IMR-90 (cell line): ENCODE data around the gene RABEP1. TPM values are rescaled to one million over a fixed set of nuclear protein-coding genes. Genes with fewer than 3 reads are reported as not detected.

Source experiments
- ATAC-seq: fragments of 200-7000 bp; cut with Tn5 transposase; 2 replicates; pipeline ENCODE4 v1.9.1; 2020; ENCODE audit warnings: low read depth, mild to moderate bottlenecking, moderate library complexity
- BruUV-seq: library from RNA; stranded (reverse); fragments of 400-500 nt; replicated peaks from 2 replicates; lab custom pipeline; 2021; lab: Mats Ljungman, UMichigan
- CTCF ChIA-PET: fragments of 300-600 bp; formaldehyde crosslinking; extraction: SDS; loops from one replicate; lab custom pipeline; 2021; ENCODE audit warnings: antibody characterized with exemption; lab: Yijun Ruan, JAX
- POLR2A ChIA-PET: fragments of 300-600 bp; sonication (Branson Sonifier 250); formaldehyde crosslinking; loops from one replicate; lab custom pipeline; 2022; ENCODE audit warnings: antibody characterized with exemption; ENCODE audit not compliant: unreplicated experiment; lab: Charles Lee
- DNase-seq: peaks from one replicate; pipeline ENCODE4 v3.0.0; 2013
- H2AFZ ChIP-seq: replicated peaks from 2 replicates; pipeline ENCODE3; 2013; ENCODE audit warnings: low read length, mild to moderate bottlenecking; ENCODE audit not compliant: poor library complexity
- H2AK5ac ChIP-seq: 2 replicates; pipeline ENCODE4 v1.6.1; 2013; ENCODE audit warnings: low read depth, low read length, inconsistent platforms
- H2AK9ac ChIP-seq: replicated peaks from 2 replicates; pipeline ENCODE3; 2013; ENCODE audit warnings: mild to moderate bottlenecking, low read depth, low read length, moderate library complexity; ENCODE audit not compliant: poor library complexity
- H2BK120ac ChIP-seq: 2 replicates; pipeline ENCODE4 v1.6.1; 2013; ENCODE audit warnings: low read depth, low read length, inconsistent platforms
- H2BK15ac ChIP-seq: 3 replicates; pipeline ENCODE4 v1.6.1; 2013; ENCODE audit warnings: low read depth, low read length, inconsistent platforms
- H2BK20ac ChIP-seq: 2 replicates; pipeline ENCODE4 v1.6.1; 2013; ENCODE audit warnings: low read depth, mild to moderate bottlenecking, inconsistent platforms, low read length, moderate library complexity
- H2BK5ac ChIP-seq: 2 replicates; pipeline ENCODE4 v1.6.1; 2013; ENCODE audit warnings: mild to moderate bottlenecking, low read depth, low read length, inconsistent platforms; ENCODE audit not compliant: poor library complexity, severe bottlenecking
- H3K14ac ChIP-seq: replicated peaks from 2 replicates; pipeline ENCODE4 v1.6.1; 2013; ENCODE audit warnings: low read depth, low read length, inconsistent platforms
- H3K18ac ChIP-seq: 2 replicates; pipeline ENCODE4 v1.6.1; 2013; ENCODE audit warnings: low read depth, low read length, control low read depth
- H3K23ac ChIP-seq: 2 replicates; pipeline ENCODE4 v1.6.1; 2013; ENCODE audit warnings: low read depth, low read length, inconsistent platforms
- H3K27ac ChIP-seq: 2 replicates; pipeline ENCODE4 v1.5.1; 2013; ENCODE audit warnings: mild to moderate bottlenecking, control low read depth, low read length; ENCODE audit not compliant: insufficient read depth
- H3K27me3 ChIP-seq: 2 replicates; pipeline ENCODE4 v1.6.1; 2013; ENCODE audit warnings: low read length; ENCODE audit not compliant: control insufficient read depth, insufficient read depth
- H3K36me3 ChIP-seq: 2 replicates; pipeline ENCODE4 v1.6.1; 2013; ENCODE audit warnings: low read length, mixed read lengths; ENCODE audit not compliant: control insufficient read depth, insufficient read depth
- H3K4ac ChIP-seq: 2 replicates; pipeline ENCODE4 v1.6.1; 2013; ENCODE audit warnings: low read depth, low read length, inconsistent platforms
- H3K4me1 ChIP-seq: 2 replicates; pipeline ENCODE4 v1.6.1; 2013; ENCODE audit warnings: low read length, mixed read lengths; ENCODE audit not compliant: control insufficient read depth, insufficient read depth
- H3K4me2 ChIP-seq: 2 replicates; pipeline ENCODE4 v1.6.1; 2013; ENCODE audit warnings: low read depth, mild to moderate bottlenecking, control low read depth, low read length, moderate library complexity
- H3K4me3 ChIP-seq: 2 replicates; pipeline ENCODE4 v1.5.1; 2013; ENCODE audit warnings: low read depth, mild to moderate bottlenecking, control low read depth, low read length, moderate library complexity; ENCODE audit not compliant: insufficient read depth
- H3K56ac ChIP-seq: 2 replicates; pipeline ENCODE4 v1.6.1; 2013; ENCODE audit warnings: low read length, inconsistent platforms; ENCODE audit not compliant: insufficient read depth; ENCODE audit errors: extremely low read depth
- H3K79me1 ChIP-seq, 2 experiments: 2 replicates each; pipeline ENCODE4 v1.6.1; 2013; ENCODE audit warnings: low read length in 2 of 2, inconsistent platforms in 1 of 2, low read depth in 1 of 2
- H3K9ac ChIP-seq: 2 replicates; pipeline ENCODE4 v1.6.1; 2013; ENCODE audit warnings: low read depth, low read length, control low read depth
- H3K9me1 ChIP-seq: 2 replicates; pipeline ENCODE4 v1.6.1; 2013; ENCODE audit warnings: low read length, inconsistent platforms; ENCODE audit not compliant: insufficient read depth
- H3K9me3 ChIP-seq: 2 replicates; pipeline ENCODE4 v1.6.1; 2013; ENCODE audit warnings: low read length; ENCODE audit not compliant: control insufficient read depth, insufficient read depth
- H4K20me1 ChIP-seq: 2 replicates; pipeline ENCODE4 v1.6.1; 2013; ENCODE audit warnings: low read length, inconsistent platforms; ENCODE audit not compliant: insufficient read depth
- H4K5ac ChIP-seq: 2 replicates; pipeline ENCODE4 v1.6.1; 2013; ENCODE audit warnings: mild to moderate bottlenecking, low read depth, low read length, control low read depth
- H4K8ac ChIP-seq, 2 experiments: 2 replicates each; pipeline ENCODE4 v1.6.1; 2013; ENCODE audit warnings: low read depth in 2 of 2, low read length in 2 of 2, control low read depth in 1 of 2, inconsistent platforms in 1 of 2
- H4K91ac ChIP-seq: 2 replicates; pipeline ENCODE4 v1.6.1; 2013; ENCODE audit warnings: low read depth, low read length, inconsistent platforms; ENCODE audit not compliant: insufficient read depth
- CEBPB ChIP-seq: IDR thresholded peaks from 2 replicates; pipeline ENCODE4 v1.6.1; 2012; ENCODE audit warnings: low read depth, low read length, improper control_type of control experiment
- ELK1 ChIP-seq: fragments of 150-350 bp; IDR thresholded peaks from 2 replicates; pipeline ENCODE4 v1.6.1; 2016; ENCODE audit warnings: low read depth, mild to moderate bottlenecking, low read length, moderate library complexity, borderline replicate concordance
- FOS ChIP-seq: fragments of 150-350 bp; IDR thresholded peaks from 2 replicates; pipeline ENCODE4 v1.6.1; 2016; ENCODE audit warnings: low read depth, low read length
- MXI1 ChIP-seq: IDR thresholded peaks from 2 replicates; pipeline ENCODE4 v1.6.1; 2012; ENCODE audit warnings: low read depth, mild to moderate bottlenecking, low read length, moderate library complexity, borderline replicate concordance
- NFE2L2 ChIP-seq: fragments of 150-350 bp; IDR thresholded peaks from 2 replicates; pipeline ENCODE4 v1.6.1; 2016; ENCODE audit warnings: low read depth, mild to moderate bottlenecking, low read length
- RAD21 ChIP-seq: IDR thresholded peaks from 2 replicates; pipeline ENCODE4 v1.6.1; 2012; ENCODE audit warnings: low read length, improper control_type of control experiment
- RFX5 ChIP-seq: IDR thresholded peaks from 2 replicates; pipeline ENCODE4 v1.8.0; 2012; ENCODE audit warnings: low read depth, mild to moderate bottlenecking, low read length, moderate library complexity
- SMC3 ChIP-seq: fragments of 150-350 bp; IDR thresholded peaks from 2 replicates; pipeline ENCODE4 v1.6.1; 2016; ENCODE audit warnings: low read depth, mild to moderate bottlenecking, antibody characterized with exemption, low read length, moderate library complexity
- USF2 ChIP-seq: fragments of 150-350 bp; IDR thresholded peaks from 2 replicates; pipeline ENCODE4 v1.6.1; 2017; ENCODE audit warnings: mild to moderate bottlenecking, antibody characterized with exemption, low read length, low read depth
- WGBS, 2 experiments: methylation state at CpG; one replicate each; pipeline versions ENCODE4 v1.1.5 to v1.1.7; 2013; ENCODE audit warnings: missing lambda C conversion rate in 2 of 2; ENCODE audit not compliant: insufficient read length in 1 of 2; ENCODE audit errors: extremely low coverage in 2 of 2; 5-methylcytosine and 5-hydroxymethylcytosine counted together
- dilution Hi-C: fragments of 300-500 bp; cut with HindIII; formaldehyde crosslinking; loops from one replicate; pipeline ENCODE4 v1.14.3; 2018; ENCODE audit warnings: low sequenced_read_pairs; ENCODE audit not compliant: unreplicated experiment
- in situ Hi-C: fragments of 300-500 bp; cut with MboI; formaldehyde crosslinking; loops from 3 replicates; pipeline ENCODE4 v1.14.3; 2019; ENCODE audit warnings: low sequenced_read_pairs, inconsistent platforms, mixed read lengths
- intact Hi-C: fragments of 100-400 bp; cut with micrococcal nuclease; formaldehyde crosslinking; loops from 2 replicates; pipeline ENCODE4 v1.10.0; 2022
- polyA plus RNA-seq, 3 experiments: library from polyadenylated mRNA; depleted of rRNA; stranded (reverse); fragments of >200 nt; gene quantifications; 2 replicates each; pipeline ENCODE4 v1.2.3, GENCODE V29; 2012; ENCODE audit warnings: low replicate concordance in 1 of 3
- total RNA-seq: library from RNA; depleted of rRNA; stranded (reverse); fragments of >200 nt; gene quantifications from 2 replicates; pipeline ENCODE4 v1.2.3, GENCODE V29; 2012

Gene RABEP1
- total and polyA plus RNA-seq, 2 of the 4 experiments (the other 2 are of a cell fraction): 15.3 to 38.2 TPM

GRCh38 chr17:5396612-5397011, 114.5 kb downstream of the RABEP1 start:
- Histone ChIP-seq H3K9me1 (no peaks in the 10 kb centered on the region), H3K4ac (no peak overlapping the region), H3K14ac (no peak overlapping the region), H2BK5ac (no peak overlapping the region), H2AK9ac (no peak overlapping the region), H3K4me1 (no peaks in the 10 kb centered on the region), H2AFZ (no peak overlapping the region), H4K5ac (no peak overlapping the region), H3K27ac (no peak overlapping the region), H3K9me3 (no peaks in the 10 kb centered on the region), H2BK20ac (no peak overlapping the region), H3K56ac (no peak overlapping the region), H3K9ac (no peak overlapping the region), H3K36me3 (peaks cover 40% of the 10 kb centered on the region), H3K79me1 (no peaks in the 10 kb centered on the region; a peak in 1 of 4 replicates), H2BK15ac (no peak overlapping the region), H2AK5ac (no peak overlapping the region), H3K23ac (no peak overlapping the region), H4K8ac (no peak overlapping the region), H3K18ac (no peak overlapping the region), H2BK120ac (no peak overlapping the region), H4K20me1 (no peaks in the 10 kb centered on the region), H4K91ac (no peak overlapping the region), H3K4me3 (no peak overlapping the region), H3K27me3 (no peaks in the 10 kb centered on the region), H3K4me2 (no peak overlapping the region)
- ATAC-seq (no peak), DNase-seq (no peak)
- intact Hi-C loops: no loop called here
- POLR2A ChIA-PET: no interaction called here
- no TSS peak for BruUV-seq
- TF ChIP-seq RFX5 (no peak), FOS (no peak), NFE2L2 (no peak), ELK1 (no peak), CEBPB (no peak), SMC3 (no peak), RAD21 (no peak), MXI1 (no peak), USF2 (no peak)
- CTCF ChIA-PET: no interaction called here
- in situ Hi-C loops: no loop called here
- WGBS, 2 experiments: no CpG with 5 or more reads among the region's 2 CpGs
- dilution Hi-C loops: no loop called here
